ENCODE results near the gene JAG2. TPM values are rescaled to one million over a fixed set of nuclear protein-coding genes. Genes with fewer than 3 reads are reported as not detected.
"Not testable (repeated sequence)": the region's sequence is repeated elsewhere in the genome, so short reads cannot be mapped to it uniquely, and the experiment has no call there.

The JAG2 gene
- total RNA-seq, 1 donor from 2014 or later, result 7.0 TPM

DNA sequence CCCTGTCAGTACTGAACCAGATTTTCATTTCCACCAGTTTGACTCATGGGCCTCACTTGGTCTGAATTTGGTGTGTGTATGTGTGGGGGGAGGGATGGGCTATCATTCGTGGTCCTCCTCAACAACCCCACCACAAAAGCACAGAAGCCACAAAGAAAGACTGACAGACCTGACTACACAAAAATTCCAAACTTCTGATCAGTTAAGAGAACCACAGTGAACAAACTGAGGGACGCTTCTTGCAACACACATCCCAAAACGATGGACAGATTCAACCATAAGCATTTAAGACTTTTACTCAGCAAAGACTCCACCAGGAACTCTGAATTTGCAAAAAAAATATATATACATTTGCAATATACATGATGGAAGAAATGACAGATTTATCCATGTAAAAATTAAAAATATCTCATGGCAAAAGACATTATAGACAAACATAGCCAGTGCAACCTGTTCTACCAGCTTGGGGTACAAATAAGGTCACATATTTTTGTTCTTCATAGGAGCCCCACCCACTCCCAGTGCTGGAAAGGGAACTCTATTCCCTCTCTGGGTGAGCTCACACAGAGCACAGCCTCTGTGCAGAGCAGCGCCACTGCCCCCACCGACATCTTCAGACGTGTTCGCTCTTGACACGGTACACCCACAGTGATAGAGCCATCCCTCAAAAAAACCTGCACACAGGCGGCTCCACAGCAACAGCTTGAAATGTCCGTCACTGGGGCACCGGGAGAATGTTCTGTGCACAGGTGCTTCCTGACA, 49.7 kb downstream of the JAG2 start:
- DNase-seq (ENCODE audit: low spot score), result peak; percentile 81

- DNase-seq (ENCODE audit: low spot score), result no peak
Measured at GRCh38 chr14:105117710-105118385, 50.7 kb downstream of the JAG2 start.

DNA sequence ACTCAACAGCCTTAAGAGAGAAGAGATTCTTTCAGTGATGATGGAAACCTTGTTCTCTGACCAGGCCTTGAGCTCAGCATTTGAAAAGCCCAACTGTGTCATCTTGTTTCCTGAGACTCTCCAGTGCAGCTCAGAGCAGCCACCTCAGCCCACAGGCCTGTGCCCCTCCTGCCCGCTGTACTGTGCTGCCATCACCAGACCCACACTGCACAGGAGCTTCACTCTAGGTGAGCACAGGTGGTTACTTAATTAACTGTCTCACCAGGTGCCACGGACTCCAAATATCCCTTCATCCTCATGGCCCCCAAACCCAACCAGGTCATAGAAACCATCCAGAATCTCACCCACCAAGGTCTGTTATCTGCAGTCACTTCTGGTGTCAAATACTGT, 51.3 kb downstream of the JAG2 start:
- no peak for DNase-seq (ENCODE audit: low spot score)

GRCh38 chr14:105116451-105117256, 51.9 kb downstream of the JAG2 start:
- no peak for DNase-seq (ENCODE audit: low spot score)

DNA sequence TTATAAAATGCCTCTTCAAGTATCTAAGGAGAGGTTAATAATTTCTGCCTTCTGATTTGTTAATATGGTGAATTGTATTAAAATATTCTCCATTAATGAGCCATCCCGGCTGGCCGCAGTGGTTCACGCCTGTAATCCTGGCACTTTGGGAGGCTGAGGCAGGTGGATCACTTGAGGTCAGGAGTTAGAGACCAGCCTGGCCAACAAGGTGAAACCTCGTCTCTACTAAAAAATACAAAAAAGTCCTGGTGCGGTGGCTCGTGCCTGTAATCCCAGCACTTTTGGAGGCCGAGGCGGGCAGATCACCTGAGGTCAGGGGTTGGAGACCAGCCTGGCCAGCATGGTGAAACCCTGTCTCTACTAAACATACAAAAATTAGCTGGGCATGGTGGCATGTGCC, 59.3 kb downstream of the JAG2 start:
- not testable (repeated sequence) for DNase-seq (ENCODE audit: low spot score)

DNA sequence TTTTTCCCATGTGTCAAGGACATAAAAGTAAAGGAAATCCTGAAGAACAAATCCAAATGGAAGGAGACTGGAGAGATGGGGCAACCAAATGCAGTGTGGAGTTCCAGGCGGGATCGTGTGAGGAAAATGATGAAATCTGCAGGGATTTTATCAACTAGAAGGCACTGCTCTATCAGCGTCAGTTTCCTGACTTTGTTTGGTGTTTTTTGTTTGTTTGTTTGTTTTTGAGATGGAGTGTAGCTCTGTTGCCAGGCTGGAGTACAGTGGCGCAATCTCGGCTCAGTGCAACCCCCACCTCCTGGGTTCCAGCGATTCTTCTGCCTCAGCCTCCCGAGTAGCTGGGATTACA, 60.1 kb downstream of the JAG2 start:
- DNase-seq (ENCODE audit: low spot score), result no peak

DNA sequence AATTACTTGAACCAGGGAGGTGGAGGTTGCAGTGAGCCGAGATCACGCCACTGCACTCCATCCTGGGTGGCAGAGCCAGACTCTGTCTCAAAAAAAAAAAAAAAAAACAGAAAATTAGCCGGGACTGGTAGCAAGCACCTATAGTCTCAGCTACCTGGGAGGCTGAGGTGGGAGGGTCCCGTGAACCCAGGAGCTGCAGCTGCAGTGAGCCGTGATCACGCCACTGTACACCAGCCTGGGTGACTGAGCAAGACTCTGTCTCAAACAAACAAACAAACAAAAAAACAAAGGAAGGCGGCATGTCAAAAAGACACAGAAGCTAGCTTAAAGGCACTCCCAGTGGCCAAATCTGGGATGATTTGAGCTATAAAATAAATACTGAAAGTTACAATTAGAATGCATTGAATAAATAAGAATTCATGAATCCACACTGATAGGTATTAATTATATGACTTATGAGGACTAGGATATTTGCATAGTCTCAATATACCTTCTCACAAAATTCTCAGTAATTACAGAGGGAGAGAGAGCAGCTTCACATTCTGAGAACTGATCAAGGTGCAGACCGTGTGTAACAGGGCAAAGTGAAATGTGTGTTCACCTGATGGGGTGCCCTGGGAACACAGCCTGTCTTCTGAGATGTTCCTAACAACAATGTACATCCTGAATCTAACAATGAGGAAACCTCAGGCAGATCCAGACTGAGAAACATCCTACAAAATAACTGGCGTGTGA, 60.6 kb downstream of the JAG2 start:
- no peak for DNase-seq (ENCODE audit: low spot score)

DNA sequence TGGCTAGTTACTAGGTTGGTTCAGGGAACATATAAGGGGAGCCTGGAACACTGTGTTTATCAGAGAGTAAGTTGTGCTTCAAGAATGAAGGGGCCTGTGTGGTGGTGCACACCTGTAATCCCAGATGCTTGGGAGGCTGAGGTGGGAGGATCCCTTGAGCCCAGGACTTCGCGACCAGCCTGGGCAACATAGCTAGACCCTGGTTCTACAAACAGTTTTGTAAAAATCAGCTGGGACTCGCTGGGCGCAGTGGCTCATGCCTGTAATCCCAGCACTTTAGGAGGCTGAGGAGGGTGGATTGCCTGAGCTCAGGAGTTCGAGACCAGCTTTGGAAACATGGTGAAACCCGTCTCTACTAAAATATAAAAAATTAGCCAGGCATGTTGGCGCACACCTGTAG, 61.2 kb downstream of the JAG2 start:
- DNase-seq (ENCODE audit: low spot score), result no peak

GRCh38 chr14:105105158-105105557, 63.4 kb downstream of the JAG2 start:
- DNase-seq (ENCODE audit: low spot score), result no peak

- no peak for DNase-seq (ENCODE audit: low spot score)
Measured at GRCh38 chr14:105102893-105103292, 65.7 kb downstream of the JAG2 start.

- DNase-seq (ENCODE audit: low spot score), result no peak
Measured at GRCh38 chr14:105102361-105102870, 66.2 kb downstream of the JAG2 start.

DNA sequence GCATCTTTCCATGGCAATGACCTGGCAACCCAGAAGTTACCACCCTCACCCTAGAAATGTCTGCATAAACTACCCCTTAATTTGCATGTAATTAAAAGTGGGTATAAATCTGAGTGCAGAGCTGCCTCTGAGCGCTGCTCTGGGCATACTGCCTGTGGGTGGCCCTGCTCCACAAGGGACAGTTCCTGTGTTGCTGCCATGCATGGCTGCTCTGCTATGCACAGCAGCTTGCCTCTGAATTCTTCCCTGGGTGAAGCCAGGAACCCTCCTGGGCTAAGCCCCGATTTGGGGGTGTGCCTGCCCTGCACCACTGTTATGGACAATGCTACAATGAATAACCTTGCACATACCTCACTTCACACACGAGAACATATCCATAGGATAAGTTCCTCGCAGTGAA, 67.7 kb downstream of the JAG2 start:
- no peak for DNase-seq (ENCODE audit: low spot score)

- no peak for DNase-seq (ENCODE audit: low spot score)
Measured at GRCh38 chr14:105099778-105100177, 68.8 kb downstream of the JAG2 start.

- no peak for DNase-seq (ENCODE audit: low spot score)
Measured at GRCh38 chr14:105098316-105098715, 70.3 kb downstream of the JAG2 start.

GRCh38 chr14:105097794-105098127, 70.8 kb downstream of the JAG2 start:
- no peak for DNase-seq (ENCODE audit: low spot score)

DNA sequence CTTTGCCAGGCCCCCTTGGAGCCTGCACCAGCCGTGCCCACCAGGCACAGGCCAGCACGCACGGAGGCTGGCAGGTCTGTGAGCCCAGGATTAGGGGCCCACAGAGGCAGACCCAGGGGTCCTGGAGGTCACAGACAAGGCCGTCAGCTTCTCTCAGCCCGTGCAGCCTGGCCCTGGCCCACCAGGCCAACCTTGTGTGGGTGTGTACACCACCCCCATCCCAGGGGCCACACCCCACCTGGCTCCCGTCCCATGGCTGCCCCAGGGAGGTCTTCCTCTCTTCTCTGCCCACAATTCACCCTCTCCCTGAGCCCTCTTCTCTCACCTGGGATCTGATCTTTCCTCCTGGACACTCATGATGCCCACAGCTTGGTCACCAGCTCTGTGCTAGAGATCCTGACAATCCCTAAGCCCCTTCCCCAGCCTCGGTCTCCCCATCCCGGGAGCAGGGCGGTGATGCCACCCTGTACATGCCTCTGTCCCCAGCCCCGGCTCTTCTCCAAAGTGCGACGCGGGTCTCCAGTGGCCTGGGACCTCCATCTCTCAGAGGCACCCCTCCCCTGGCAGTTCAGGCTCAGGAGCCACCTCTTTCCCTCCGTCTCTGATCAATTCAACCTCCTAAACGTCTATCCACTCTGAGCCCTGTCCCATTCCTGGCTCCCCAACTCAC, 72.2 kb downstream of the JAG2 start:
- DNase-seq (ENCODE audit: low spot score), result no peak

DNA sequence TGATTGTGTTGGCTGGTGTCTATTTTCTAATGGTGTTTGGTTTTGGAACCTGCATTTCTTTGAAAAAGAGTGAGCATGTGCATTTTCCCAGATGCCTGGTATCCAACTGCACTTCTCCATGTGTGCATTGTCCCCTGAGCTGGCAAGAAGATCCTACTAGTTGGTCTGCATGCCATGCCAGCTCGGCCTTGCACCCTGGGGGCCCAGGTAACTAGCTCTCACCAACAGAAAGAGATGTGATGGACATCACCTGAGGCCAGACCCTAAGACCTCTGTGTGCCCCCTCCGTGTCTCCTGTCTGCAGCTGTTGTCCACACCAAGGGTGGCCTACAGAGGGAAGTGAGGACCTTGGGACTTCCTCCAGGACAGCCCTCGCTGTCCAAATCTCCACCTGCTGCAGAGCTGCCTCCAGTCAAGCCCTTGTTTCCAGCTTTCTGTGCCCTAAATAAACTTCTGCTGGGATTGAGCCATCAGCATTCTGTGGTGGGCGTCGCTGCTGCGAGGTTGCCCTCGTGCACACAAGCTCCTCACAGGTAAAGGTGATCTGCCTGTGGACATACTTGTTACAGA, 73.3 kb downstream of the JAG2 start:
- no peak for DNase-seq (ENCODE audit: low spot score)

DNA sequence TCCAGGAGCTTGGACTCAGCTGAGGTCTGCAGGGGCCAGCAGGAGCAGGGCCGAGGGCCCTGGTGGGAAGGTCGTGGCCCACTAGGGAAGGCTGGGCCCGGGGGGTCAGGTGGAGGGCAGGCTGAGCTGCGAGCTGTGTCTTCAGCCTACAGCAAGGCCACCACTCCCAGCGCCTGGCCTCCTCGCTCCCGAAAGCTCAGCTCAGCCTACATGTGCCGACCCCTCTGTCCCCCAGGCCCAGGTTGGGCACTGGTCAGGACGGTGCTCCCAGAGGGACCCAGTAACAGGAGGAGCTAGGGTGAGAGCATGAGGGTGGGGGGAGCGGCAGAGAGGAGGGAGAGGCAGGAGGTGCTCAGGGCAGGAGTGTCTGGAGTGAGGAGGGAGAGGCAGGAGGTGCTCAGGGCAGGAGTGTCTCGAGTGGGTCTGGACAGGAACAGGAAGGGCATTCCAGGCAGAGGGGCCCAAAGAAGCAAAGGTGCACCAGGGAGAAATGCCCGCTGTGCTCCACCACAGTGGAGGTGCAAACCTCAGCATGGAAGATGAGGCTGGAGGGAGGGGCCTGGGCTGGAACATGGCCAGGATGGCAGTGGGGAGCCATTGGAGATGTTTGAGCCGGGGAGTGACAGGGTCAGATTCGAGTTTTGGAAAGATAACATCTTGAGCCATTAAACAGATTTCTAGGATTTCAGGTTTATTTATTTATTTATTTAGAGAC, 74.2 kb downstream of the JAG2 start:
- no peak for DNase-seq (ENCODE audit: low spot score)

DNA sequence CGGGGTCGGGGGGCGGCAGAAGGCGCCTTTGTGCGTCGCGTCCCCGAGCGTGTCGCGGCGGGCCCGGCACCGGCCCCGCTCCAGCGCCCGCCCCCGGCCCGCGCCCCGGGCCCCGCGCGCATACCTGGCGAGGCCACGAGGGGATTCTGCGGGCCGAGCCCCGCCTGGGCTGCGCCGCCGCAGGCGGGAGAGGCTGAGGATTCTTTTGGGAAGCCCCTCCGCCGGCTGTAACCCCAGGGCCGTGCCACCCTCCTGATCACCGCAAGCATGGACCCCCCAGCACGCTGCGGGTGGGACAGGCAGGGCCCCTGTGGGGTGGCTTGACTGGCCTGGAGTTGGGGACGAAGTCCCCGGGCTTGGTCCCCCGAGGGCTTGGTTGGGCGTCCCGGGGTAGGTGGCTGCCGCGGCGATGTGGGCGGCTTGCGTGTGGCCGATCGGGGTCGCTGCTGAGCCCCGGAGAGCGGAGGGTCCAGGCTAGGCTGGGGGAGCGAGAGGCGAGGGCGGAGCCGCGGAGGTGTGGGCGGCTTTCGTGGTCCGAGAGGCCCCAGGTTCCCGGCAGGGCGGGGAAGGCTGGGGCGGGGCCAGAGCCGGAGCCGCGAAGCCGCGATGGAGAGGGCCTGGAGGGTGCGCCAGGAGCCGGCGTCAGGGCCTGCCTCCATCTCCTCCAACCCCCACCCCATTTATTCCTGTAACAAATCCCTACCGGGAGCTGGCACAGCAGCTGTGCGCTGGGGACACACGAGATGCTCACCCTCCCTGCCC, 75.0 kb downstream of the JAG2 start:
- DNase-seq (ENCODE audit: low spot score), result peak; percentile 91

GRCh38 chr14:105093038-105093430, 75.5 kb downstream of the JAG2 start:
- peak; percentile 88 for DNase-seq (ENCODE audit: low spot score)

Data from umbilical cord (tissue), 2 donors.